ENCODE results near the gene CYP1A1. TPM values are rescaled to one million over a fixed set of nuclear protein-coding genes. Genes with fewer than 3 reads are reported as not detected.

Gene CYP1A1
- total RNA-seq, 4 donors from 2014 or later: 1.5 to 2.5 TPM; not detected in 2

DNA sequence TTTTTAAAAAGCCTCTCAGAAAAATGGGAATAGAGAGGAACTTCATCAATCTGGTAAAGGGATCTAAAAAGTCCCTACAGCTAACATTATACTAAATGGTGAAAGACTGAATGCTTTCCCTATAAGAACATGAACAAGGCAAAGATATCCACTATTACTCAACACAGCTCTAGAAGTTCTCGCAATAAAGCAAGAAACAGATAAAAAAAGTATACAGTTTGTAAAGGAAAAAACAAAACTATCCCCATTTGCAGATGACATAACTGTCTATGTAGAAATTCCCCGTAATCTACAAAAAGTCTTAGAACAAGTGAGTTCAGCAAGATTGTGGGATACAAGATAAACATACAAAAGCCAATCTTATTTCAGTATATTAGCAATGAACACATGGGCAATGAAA is 44.9 kb downstream of the CYP1A1 start:
- TF ChIP-seq POLR2A (IDR thresholded peaks at IDR 0.05; ENCODE audit: low read depth) (no peak), EP300 (IDR thresholded peaks at IDR 0.05) (no peak), POLR2AphosphoS5 (IDR thresholded peaks at IDR 0.05) (no peak)
- TF ChIP-seq, protein P1, sequence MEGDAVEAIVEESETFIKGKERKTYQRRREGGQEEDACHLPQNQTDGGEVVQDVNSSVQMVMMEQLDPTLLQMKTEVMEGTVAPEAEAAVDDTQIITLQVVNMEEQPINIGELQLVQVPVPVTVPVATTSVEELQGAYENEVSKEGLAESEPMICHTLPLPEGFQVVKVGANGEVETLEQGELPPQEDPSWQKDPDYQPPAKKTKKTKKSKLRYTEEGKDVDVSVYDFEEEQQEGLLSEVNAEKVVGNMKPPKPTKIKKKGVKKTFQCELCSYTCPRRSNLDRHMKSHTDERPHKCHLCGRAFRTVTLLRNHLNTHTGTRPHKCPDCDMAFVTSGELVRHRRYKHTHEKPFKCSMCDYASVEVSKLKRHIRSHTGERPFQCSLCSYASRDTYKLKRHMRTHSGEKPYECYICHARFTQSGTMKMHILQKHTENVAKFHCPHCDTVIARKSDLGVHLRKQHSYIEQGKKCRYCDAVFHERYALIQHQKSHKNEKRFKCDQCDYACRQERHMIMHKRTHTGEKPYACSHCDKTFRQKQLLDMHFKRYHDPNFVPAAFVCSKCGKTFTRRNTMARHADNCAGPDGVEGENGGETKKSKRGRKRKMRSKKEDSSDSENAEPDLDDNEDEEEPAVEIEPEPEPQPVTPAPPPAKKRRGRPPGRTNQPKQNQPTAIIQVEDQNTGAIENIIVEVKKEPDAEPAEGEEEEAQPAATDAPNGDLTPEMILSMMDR (IDR thresholded peaks at IDR 0.05): no peak
- H3K27me3 ChIP-seq: no peaks in the 10 kb centered on the region
- H3K9me3 ChIP-seq: peaks cover 0 to 7% (median 3%) of the 10 kb centered on the region in 4 donors
- no peak overlapping the region for H3K4me3 ChIP-seq
- peaks cover 0 to 14% (median 2%) of the 10 kb centered on the region in 4 donors for H3K36me3 ChIP-seq
- 96% methylated on average over 2 of the region's 2 CpGs for WGBS
- no peaks in the 10 kb centered on the region for H3K4me1 ChIP-seq
- H3K27ac ChIP-seq (replicated peaks in 1 of 4): no peak overlapping the region
- intact Hi-C loops (cut with DNase I): no loop called here
- DNase-seq (ENCODE audit: extremely low spot score): no peak

DNA sequence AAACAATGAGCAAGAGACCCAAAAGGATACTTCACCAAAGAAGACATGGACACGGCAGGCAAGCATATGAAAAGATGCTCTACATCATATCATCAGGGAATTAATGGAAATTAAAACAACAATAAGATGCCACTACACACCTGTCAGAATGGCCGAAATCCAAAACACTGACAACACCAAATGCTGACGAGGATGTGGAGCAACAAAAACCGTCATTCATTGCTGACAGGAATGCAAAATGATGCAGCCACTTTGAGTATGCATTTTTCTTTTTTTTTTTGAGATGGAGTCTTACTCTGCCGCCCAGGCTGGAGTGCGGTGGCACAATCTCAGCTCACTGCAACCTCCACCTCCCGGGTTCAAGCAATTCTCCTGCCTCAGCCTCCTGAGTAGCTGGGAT is 48.5 kb downstream of the CYP1A1 start:
- TF ChIP-seq POLR2A (IDR thresholded peaks at IDR 0.05; ENCODE audit: low read depth) (no peak), POLR2AphosphoS5 (IDR thresholded peaks at IDR 0.05) (no peak), EP300 (IDR thresholded peaks at IDR 0.05) (no peak)
- TF ChIP-seq, protein P1 (IDR thresholded peaks at IDR 0.05): no peak
- H3K36me3 ChIP-seq: peaks cover 3 to 29% (median 24%) of the 10 kb centered on the region in 4 donors
- no peaks in the 10 kb centered on the region for H3K9me3 ChIP-seq
- H3K4me3 ChIP-seq: no peak overlapping the region
- DNase-seq (ENCODE audit: extremely low spot score): no peak
- H3K27ac ChIP-seq (replicated peaks in 1 of 4): no peak overlapping the region
- H3K27me3 ChIP-seq: no peaks in the 10 kb centered on the region
- H3K4me1 ChIP-seq: no peaks in the 10 kb centered on the region
- 94% methylated on average over 7 of the region's 7 CpGs for WGBS
- intact Hi-C loops (cut with DNase I): no loop called here

DNA sequence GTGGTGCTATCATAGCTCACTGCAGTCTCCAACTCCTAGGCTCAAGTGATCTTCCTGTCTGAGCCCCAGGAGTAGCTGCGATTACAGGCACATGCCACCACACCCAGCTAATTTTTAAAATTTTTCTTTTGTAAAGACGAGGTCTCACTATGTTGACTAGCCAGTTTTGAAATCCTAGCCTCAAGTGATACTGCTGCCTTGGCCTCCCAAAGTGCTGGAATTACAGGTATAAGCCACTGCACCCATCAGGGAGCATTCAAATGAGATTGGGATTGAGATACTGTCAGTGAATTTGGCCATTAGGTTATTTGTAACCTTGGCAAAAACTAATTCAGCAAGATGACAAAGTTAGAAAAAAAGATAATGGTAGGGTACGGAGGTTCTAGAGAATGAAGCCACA is 51.2 kb downstream of the CYP1A1 start:
- no peaks in the 10 kb centered on the region for H3K27me3 ChIP-seq
- peaks cover 17 to 52% (median 40%) of the 10 kb centered on the region in 4 donors for H3K36me3 ChIP-seq
- H3K27ac ChIP-seq (replicated peaks in 1 of 4): no peak overlapping the region
- DNase-seq (ENCODE audit: extremely low spot score): no peak
- no peaks in the 10 kb centered on the region for H3K9me3 ChIP-seq
- TF ChIP-seq EP300 (IDR thresholded peaks at IDR 0.05) (no peak), POLR2AphosphoS5 (IDR thresholded peaks at IDR 0.05) (no peak), POLR2A (IDR thresholded peaks at IDR 0.05; ENCODE audit: low read depth) (no peak)
- TF ChIP-seq, protein P1 (IDR thresholded peaks at IDR 0.05): no peak
- H3K4me3 ChIP-seq: no peak overlapping the region
- no peaks in the 10 kb centered on the region for H3K4me1 ChIP-seq
- 90% methylated on average over 3 of the region's 3 CpGs for WGBS
- intact Hi-C loops (cut with DNase I): no loop called here

DNA sequence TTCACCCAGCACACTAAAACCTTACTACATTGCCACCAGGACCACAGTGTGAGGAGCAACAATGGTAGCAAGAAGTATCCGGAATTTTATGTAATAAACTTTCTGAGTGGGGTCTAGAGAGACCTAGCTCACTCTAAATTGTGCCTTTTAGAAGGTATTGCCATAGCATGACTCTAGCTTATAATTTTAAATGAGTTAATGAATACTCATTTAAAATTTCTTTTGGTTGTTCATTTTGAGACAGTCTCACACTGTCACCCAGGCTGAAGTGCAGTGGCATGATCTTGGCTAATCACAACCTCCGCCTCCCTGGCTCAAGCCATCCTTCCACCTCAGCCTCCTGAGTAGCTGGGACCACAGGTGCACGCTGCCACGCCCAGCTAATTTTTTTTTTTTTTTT is 55.7 kb downstream of the CYP1A1 start:
- Histone ChIP-seq H3K36me3 (peaks cover 17 to 58% (median 47%) of the 10 kb centered on the region in 4 donors), H3K4me3 (no peak overlapping the region), H3K27ac (replicated peaks in 1 of 4) (no peak overlapping the region), H3K4me1 (peaks cover 3 to 11% (median 6%) of the 10 kb centered on the region in 4 donors), H3K27me3 (no peaks in the 10 kb centered on the region), H3K9me3 (no peaks in the 10 kb centered on the region)
- intact Hi-C loops (cut with DNase I): no loop called here
- no peak for DNase-seq (ENCODE audit: extremely low spot score)
- 97% methylated on average over 4 of the region's 4 CpGs for WGBS
- TF ChIP-seq EP300 (IDR thresholded peaks at IDR 0.05) (no peak), POLR2AphosphoS5 (IDR thresholded peaks at IDR 0.05) (no peak), POLR2A (IDR thresholded peaks at IDR 0.05; ENCODE audit: low read depth) (no peak)
- TF ChIP-seq, protein P1 (IDR thresholded peaks at IDR 0.05): no peak

Other genes with a start within 250 kb of the CYP1A1 start
- gene ARID3B, start 184.3 kb downstream of the CYP1A1 start, total RNA-seq: 1 to 10 TPM; 3.6 to 6.8 (median 6.7) TPM
- gene CLK3, start 109.7 kb downstream of the CYP1A1 start, total RNA-seq: 10 to 100 TPM; 74.6 to 89.8 (median 80.7) TPM
- gene EDC3, start 29.5 kb downstream of the CYP1A1 start, total RNA-seq: 10 to 100 TPM in 3 of 4 donors, 1 to 10 TPM in 1; 9.6 to 19.5 (median 17.9) TPM
- gene CYP1A2, start 23.3 kb upstream of the CYP1A1 start, total RNA-seq: not detected
- gene CSK, start 56.6 kb upstream of the CYP1A1 start, total RNA-seq: 10 to 100 TPM; 14.0 to 28.7 (median 21.9) TPM
- under 1 TPM in 1 of 4 donors, not detected in 3; 0.66 TPM for gene LMAN1L, start 87.3 kb upstream of the CYP1A1 start, total RNA-seq
- under 1 TPM in 1 of 4 donors, not detected in 3; 0.33 TPM for gene CPLX3, start 101.1 kb upstream of the CYP1A1 start, total RNA-seq
- 10 to 100 TPM; 24.5 to 49.2 (median 35.4) TPM for gene ULK3, start 117.6 kb upstream of the CYP1A1 start, total RNA-seq
- gene SCAMP2, start 147.8 kb upstream of the CYP1A1 start, total RNA-seq: 100 to 1,000 TPM in 2 of 4 donors, 10 to 100 TPM in 2; 57.3 to 125 (median 94.9) TPM
- 10 to 100 TPM; 37.4 to 50.7 (median 44.0) TPM for gene MPI, start 164.5 kb upstream of the CYP1A1 start, total RNA-seq
- gene FAM219B, start 181.3 kb upstream of the CYP1A1 start, total RNA-seq: 10 to 100 TPM; 60.8 to 92.0 (median 84.3) TPM
- 10 to 100 TPM; 58.6 to 86.2 (median 75.5) TPM for gene COX5A, start 212.5 kb upstream of the CYP1A1 start, total RNA-seq
- 1 to 10 TPM; 4.2 to 7.2 (median 7.0) TPM for gene RPP25, start 231.2 kb upstream of the CYP1A1 start, total RNA-seq

Measured in esophagus muscularis mucosa (tissue), 4 donors.